DND-41 (cell line): ENCODE measurements around the gene ZNG1C.
"Not testable (repeated sequence)": the region's sequence is repeated elsewhere in the genome, so short reads cannot be mapped to it uniquely, and the experiment has no call there.

Experiments used
- EZH2 ChIP-seq: IDR thresholded peaks from 3 replicates; pipeline ENCODE4 v1.6.1; 2012; ENCODE audit warnings: borderline replicate concordance, low read depth, mild to moderate bottlenecking, moderate library complexity, low read length, inconsistent platforms; ENCODE audit not compliant: severe bottlenecking
- TF ChIP-seq, protein P1 (sequence below): IDR thresholded peaks from 2 replicates; pipeline ENCODE4 v1.5.1; 2012; ENCODE audit warnings: borderline replicate concordance, low read length, moderate library complexity, mild to moderate bottlenecking; ENCODE audit not compliant: poor library complexity, severe bottlenecking; ENCODE audit errors: extremely low read depth

- TF ChIP-seq, protein P1, sequence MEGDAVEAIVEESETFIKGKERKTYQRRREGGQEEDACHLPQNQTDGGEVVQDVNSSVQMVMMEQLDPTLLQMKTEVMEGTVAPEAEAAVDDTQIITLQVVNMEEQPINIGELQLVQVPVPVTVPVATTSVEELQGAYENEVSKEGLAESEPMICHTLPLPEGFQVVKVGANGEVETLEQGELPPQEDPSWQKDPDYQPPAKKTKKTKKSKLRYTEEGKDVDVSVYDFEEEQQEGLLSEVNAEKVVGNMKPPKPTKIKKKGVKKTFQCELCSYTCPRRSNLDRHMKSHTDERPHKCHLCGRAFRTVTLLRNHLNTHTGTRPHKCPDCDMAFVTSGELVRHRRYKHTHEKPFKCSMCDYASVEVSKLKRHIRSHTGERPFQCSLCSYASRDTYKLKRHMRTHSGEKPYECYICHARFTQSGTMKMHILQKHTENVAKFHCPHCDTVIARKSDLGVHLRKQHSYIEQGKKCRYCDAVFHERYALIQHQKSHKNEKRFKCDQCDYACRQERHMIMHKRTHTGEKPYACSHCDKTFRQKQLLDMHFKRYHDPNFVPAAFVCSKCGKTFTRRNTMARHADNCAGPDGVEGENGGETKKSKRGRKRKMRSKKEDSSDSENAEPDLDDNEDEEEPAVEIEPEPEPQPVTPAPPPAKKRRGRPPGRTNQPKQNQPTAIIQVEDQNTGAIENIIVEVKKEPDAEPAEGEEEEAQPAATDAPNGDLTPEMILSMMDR, result not testable (repeated sequence)
- TF ChIP-seq EZH2, result not testable (repeated sequence)
These were observed 88.9 kb downstream of the ZNG1C start for GRCh38 chr9:68330531-68331173.
